ENCODE results near the gene ELAVL4. TPM values are rescaled to one million over a fixed set of nuclear protein-coding genes. Genes with fewer than 3 reads are reported as not detected.

Gene ELAVL4
- total and polyA plus RNA-seq, 4 donors = 0.02 to 0.51 TPM; not detected in 2

- Histone ChIP-seq H3K27ac (ENCODE audit: low read depth in 1 of 2, low read length in 2 of 2) (no peak overlapping the region), H3K27me3 (ENCODE audit: control insufficient read depth in 4 of 4, insufficient read depth in 4 of 4, low read length in 3 of 4) (no peaks in the 10 kb centered on the region), H3K9me3 (ENCODE audit: control insufficient read depth in 4 of 4, low read length in 3 of 4) (no peaks in the 10 kb centered on the region), H3K36me3 (ENCODE audit: control insufficient read depth in 4 of 4, insufficient read depth in 3 of 4, low read depth in 1 of 4, low read length in 3 of 4) (no peaks in the 10 kb centered on the region), H3K4me1 (ENCODE audit: control insufficient read depth in 4 of 4, insufficient read depth in 4 of 4, low read length in 3 of 4) (no peaks in the 10 kb centered on the region), H3K4me3 (ENCODE audit: low read depth in 1 of 3, low read length in 3 of 3) (no peak overlapping the region), H3K9ac (ENCODE audit: low read depth in 1 of 2, low read length in 2 of 2) (no peak overlapping the region)
- DNase-seq (ENCODE audit: low spot score) = no peak
- TF ChIP-seq REST (IDR thresholded peaks at IDR 0.05) = no peak
- TF ChIP-seq SP1 (IDR thresholded peaks at IDR 0.05) = no peak
- TF ChIP-seq ATF3 (IDR thresholded peaks at IDR 0.05) = no peak
- no peak for TF ChIP-seq FOXA1 (IDR thresholded peaks at IDR 0.05)
- no peak for TF ChIP-seq CTCF (IDR thresholded peaks at IDR 0.05; ENCODE audit: low read depth, low read length, missing input control)
- no peak for TF ChIP-seq NR2F2 (IDR thresholded peaks at IDR 0.05)
- no peak for TF ChIP-seq ZBTB33 (IDR thresholded peaks at IDR 0.05)
- TF ChIP-seq RXRA (IDR thresholded peaks at IDR 0.05) = no peak
- TF ChIP-seq JUND (IDR thresholded peaks at IDR 0.05) = no peak
- TF ChIP-seq HNF4A (conservative IDR thresholded peaks at IDR 0.05) = no peak
- no peak for TF ChIP-seq RAD21 (IDR thresholded peaks at IDR 0.05)
- no peak for TF ChIP-seq MAX (IDR thresholded peaks at IDR 0.05)
- no peak for TF ChIP-seq YY1 (IDR thresholded peaks at IDR 0.05)
Observed at GRCh38 chr1:50097791-50098190, 10.9 kb upstream of the ELAVL4 start.

- no peak for DNase-seq (ENCODE audit: low spot score)
- 29% methylated on average over 2 of the region's 2 CpGs for WGBS
- Histone ChIP-seq H3K9me3 (ENCODE audit: control insufficient read depth in 4 of 4, low read length in 3 of 4) (no peaks in the 10 kb centered on the region), H3K36me3 (ENCODE audit: control insufficient read depth in 4 of 4, insufficient read depth in 3 of 4, low read depth in 1 of 4, low read length in 3 of 4) (no peaks in the 10 kb centered on the region), H3K4me3 (ENCODE audit: low read depth in 1 of 3, low read length in 3 of 3) (no peak overlapping the region), H3K27ac (ENCODE audit: low read depth in 1 of 2, low read length in 2 of 2) (no peak overlapping the region), H3K4me1 (ENCODE audit: control insufficient read depth in 4 of 4, insufficient read depth in 4 of 4, low read length in 3 of 4) (no peaks in the 10 kb centered on the region), H3K9ac (ENCODE audit: low read depth in 1 of 2, low read length in 2 of 2) (no peak overlapping the region), H3K27me3 (ENCODE audit: control insufficient read depth in 4 of 4, insufficient read depth in 4 of 4, low read length in 3 of 4) (peaks cover 0 to under 1% (median 0%) of the 10 kb centered on the region in 4 donors)
- TF ChIP-seq HNF4G (IDR thresholded peaks at IDR 0.05) = no peak
- no peak for TF ChIP-seq FOXA2 (IDR thresholded peaks at IDR 0.05)
- TF ChIP-seq ATF3 (IDR thresholded peaks at IDR 0.05) = no peak
- no peak for TF ChIP-seq MAX (IDR thresholded peaks at IDR 0.05)
- TF ChIP-seq SP1 (IDR thresholded peaks at IDR 0.05) = no peak
- TF ChIP-seq JUND (IDR thresholded peaks at IDR 0.05) = no peak
- no peak for TF ChIP-seq REST (IDR thresholded peaks at IDR 0.05)
- no peak for TF ChIP-seq ZBTB33 (IDR thresholded peaks at IDR 0.05)
- no peak for TF ChIP-seq HNF4A (conservative IDR thresholded peaks at IDR 0.05)
Observed at GRCh38 chr1:50098591-50099021, 10.1 kb upstream of the ELAVL4 start.
